NCI-H187 (cell line): ENCODE data around the gene MLIP.

Experiments used
- DNase-seq, 2 experiments: peaks; one replicate each; lab custom pipeline; 2025; lab: John Stamatoyannopoulos, UW

The MLIP gene

DNA sequence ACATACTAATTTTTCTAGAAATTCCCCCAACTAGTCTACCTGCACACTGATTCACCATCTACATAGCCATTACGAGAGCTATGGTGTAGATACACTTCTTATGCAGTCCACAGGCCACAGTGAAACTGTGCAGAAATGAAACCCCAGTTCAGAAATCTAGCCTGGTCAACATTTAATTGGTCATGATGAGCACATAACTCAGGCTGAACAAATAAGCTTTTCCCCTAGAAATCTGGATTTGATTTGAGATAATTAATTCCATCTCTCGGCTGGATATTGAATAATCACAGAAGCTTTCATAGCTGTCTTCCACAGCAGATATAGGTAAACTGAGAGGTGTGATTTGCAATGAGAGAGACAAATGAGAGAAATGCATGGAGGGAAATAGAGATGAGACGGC lies 174.4 kb downstream of the MLIP start:
- no peak for DNase-seq

DNA sequence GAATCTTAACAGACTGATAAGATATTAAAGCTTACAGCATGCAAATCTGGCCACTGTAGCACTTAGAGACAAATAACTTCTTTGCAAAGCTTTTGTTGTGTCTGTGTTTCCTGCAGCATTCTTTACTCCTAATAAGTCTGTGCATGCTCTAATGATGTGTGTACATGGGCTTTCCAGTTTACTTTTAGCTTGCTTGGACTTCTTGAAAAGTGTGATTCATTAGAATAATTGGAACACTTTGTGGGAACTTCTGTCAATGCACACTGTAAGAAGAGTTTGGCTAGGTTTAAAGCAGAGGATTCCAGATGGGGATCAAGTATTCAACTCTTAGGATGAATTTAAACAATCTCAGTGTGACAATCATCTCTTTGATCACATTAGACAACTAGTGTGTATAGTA lies 174.9 kb downstream of the MLIP start:
- no peak for DNase-seq

DNA sequence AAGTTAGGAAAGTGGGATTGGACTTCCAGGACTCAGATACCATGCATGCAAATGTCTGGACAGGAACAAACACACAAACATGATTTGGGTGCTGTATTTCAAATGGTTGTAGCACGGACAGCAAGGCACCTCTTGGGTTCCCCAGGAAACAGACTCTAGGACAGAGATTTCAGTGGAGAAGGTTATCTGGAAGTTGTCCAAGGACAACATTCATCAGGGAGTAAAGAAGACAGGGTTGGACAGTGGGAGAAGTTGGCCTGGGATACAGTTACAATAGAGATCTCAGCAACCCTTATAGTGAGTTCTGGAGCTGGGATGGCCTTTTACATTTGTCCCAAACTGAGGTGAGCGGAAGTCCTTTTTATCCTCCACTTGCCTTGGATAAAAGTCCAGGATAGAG lies 177.2 kb downstream of the MLIP start:
- DNase-seq, result no peak

DNA sequence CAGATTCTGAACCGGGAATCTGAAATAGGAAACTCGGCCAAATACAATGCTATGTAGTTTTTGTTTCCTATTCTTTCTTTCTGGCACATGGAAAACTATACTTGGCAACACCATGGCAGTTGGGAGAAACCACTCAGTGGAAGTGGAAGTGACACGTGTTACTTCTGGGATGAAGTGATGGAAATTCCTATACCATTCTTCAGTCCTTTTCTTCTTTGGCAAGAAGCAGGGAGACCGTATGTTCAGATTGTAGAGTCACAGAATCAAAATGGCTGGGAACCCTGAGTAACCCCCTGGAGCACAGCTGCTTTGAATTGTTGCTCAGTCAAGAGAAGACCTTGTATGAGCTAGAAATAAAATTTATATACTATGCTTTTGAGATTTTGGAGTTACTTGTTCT lies 178.2 kb downstream of the MLIP start:
- DNase-seq, result no peak

DNA sequence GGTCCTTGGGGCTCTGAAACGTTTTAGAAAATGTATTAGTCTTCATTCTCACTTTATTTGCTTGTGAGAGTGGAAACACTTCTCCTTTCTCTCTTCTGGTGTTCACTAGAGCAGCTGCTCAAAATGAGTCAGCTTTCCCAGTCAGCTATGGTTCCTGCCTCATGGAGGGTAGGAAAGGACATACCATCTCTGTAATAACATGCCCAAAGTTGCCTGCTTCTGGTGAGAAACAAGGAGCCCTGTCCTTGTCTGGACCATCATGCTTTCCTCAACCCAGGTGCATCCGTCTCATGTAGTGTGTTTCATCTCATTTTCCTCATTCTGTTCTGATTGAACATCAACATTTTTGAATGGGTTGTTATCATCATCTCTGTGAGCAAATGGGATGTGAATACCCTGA lies 179.9 kb downstream of the MLIP start:
- no peak for DNase-seq

DNA sequence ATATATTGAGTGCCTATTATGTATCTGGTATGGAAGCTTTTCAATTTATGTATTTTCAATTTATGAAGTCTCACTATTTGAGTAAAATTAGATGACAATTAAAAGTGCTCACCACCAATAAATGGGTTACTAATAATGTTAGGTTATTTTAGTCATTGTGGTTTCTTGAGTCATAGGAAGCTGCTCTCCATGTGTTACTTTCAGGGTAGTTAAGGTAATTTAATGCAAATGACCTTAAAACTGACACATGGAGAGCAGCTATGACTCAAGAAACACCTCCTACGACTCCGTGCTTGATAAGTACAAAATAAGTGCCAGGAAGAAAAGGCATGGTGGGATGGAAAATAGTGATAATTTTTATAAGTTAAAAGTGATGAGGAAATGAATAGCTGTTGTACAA lies 180.5 kb downstream of the MLIP start:
- no peak for DNase-seq

DNA sequence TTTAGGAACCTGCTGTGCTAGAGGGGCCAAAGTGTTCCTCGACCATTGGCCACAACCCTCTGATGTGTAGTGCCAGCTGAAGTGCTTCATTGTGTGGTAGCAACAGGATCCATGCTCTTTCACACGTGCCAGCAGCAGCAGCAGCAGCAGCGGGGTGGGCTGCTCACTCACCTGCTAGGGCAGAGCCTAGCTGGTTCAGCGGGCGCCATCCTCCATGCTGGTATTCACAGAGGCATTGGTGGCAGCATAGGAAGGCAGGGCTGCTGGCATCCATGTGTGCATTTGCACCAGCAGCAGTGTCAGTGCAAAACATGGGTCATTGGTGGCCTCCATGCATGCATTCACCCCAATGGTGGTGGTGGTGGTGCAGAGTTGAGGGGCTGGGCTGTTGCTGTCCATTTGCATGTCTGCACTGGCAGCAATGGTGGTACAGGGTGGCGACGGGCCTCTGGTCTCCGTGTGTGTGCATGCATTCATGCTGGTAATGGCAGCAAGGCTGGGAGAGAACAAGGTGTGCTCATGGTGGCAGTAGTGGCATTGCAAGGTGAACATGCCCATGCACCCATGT lies 183.8 kb downstream of the MLIP start:
- no peak for DNase-seq

DNA sequence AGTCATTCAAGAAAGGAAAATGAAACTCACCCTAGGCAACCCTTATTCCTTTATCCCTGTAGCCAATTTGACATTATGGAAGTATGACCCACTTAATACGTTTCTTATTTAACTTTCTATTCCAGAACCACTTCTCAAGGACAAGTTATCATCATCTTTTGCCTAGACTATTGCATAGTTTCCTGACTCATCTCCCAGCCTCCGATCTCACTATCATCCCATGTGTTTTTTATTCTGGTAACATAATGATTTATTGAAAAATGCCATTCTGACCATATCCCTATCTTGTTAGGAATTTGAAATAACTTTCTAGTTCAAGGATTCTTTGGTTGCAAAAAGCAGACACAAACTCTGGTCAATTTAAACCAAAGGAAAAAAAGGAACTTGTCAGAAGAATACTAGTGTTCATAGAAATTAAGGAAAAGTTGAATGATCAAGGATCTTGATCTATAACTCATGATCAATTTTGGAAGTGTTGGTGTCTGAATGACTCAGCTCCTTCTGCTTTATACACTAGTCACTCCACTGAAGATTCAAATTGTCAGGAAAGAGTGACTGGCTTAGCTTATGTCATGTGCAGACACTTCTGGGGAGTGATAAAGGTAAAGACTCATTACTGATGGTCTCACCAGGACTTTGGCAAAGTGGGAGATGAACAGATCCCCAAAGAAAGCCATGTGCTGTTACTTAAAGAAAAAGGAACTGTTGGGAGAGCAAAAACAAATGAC lies 188.5 kb downstream of the MLIP start:
- DNase-seq, result no peak

DNA sequence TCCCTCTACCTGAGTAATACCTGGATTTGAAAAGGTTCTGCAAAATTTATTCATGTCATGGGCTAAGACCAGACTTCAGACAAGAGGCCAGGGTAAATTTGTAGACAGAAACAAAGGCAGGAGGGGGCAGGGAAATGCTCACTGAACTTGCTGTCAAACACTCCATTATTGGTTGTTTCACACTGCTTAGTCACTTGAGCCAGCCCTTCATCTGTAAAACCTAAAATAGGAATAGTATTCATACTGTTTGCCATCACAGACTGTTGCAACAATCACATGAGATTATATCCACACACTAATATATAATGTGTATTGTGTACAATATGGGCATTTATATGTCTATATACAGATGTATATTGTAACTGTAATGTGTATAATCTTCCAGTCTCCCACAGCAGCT lies 190.5 kb downstream of the MLIP start:
- DNase-seq, result no peak

DNA sequence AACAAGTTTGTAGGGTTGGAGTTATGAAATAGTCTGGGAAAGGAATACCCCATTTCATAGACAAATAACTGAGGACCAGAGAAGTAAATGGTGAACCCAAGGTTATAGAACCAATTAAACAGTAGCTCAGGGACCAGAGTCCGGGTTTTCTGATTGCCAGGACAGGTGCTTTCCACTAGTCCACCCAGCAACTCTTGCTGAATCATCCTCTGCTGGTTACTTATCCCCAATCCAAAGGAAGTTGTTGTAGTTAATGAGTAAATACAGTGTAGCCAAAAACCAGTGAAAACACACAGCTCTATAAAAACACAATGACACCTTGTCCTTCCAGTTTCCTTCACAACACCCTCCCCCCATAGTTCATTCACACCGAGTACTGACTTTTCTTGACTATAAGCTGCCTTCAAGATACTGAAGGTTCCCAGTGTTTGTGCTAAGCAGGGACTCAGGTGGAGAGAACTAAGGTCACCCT lies 196.2 kb downstream of the MLIP start:
- no peak for DNase-seq

DNA sequence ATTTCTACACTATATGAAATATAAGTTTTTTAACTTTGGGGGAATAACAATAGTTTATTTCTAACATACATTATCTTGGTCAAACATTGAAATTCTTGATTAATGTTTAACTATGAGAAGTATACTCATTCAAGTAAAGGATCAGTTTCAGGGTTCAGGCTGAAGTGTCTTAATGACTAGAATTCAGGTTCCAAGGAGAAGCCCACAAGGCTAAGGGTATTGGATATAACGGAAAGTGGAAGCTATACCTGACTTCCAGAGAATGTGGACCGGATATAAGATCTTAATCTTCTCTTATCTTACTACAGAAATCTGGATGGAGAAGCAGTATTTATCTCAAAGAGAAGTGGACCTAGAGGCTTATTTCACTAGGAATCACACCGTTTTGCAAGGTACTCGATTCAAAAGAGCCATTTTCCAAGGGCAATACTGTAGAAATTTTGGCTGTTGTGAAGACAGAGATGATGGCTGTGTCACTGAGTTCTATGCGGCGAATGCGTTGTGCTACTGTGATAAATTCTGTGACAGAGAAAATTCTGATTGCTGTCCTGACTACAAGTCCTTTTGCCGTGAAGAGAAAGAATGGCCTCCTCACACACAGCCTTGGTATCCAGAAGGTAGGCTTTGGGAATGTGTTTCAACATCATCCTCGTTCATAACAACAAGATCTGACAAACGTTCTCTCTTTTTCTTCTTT lies 197.2 kb downstream of the MLIP start, which contains the start of gene TINAG:
Gene TINAG, plus strand, starts transcription at position 153 of the 697 bp plus-strand sequence. Its CDS starts 110 bp downstream, at position 263.
- DNase-seq, result no peak

DNA sequence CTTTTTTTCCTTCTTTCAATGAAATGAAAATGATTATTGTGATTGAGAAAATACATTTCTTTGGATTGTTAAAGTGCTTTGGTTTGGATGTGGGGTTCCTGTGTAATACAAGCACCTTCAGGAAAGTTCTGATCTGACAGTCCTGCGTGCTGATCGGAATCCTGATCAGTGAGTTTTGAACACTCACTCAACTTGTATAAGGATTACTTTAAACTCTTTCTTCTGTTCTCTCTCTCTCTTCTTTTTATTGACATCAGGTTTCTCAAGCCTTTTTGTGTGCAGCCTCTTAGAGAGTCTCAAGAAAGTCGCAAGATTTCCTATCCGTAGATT lies 197.7 kb downstream of the MLIP start:
- no peak for DNase-seq

DNA sequence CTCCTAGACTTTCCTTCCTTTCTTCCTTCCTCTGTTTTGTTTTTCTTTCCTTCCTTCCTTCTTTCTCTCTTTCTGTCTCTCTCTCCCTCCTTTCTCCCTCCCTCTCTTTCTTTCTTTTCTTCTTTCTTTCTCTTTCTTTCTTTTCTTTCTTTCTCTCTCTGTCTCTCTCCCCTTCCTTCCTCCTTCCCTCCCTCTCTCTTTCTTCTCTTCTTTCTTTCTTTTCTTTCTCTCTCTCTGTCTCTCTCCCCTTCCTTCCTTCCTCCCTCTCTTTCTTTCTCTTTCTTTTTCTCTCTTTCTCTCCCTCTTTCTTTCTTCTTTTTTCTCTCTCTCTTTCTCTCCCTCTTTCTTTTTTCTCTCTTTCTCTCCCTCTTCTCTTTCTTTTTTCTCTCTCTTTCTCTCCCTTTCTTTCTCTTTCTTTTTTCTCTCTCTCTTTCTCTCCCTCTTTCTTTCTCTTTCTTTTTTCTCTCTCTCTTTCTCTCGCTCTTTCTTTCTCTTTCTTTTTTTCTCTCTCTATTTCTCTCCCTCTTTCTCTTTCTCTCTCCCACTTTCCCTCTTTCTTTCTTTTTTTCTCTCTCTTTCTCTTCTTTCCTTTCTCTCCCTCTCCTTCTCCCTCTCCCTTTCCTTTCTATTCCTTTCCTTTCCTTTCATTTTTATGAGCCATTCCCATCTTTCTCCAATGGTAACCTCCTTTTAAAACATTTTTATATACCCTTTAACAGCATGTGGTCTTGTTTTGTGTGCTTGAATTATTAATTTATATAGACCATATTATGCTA lies 199.3 kb downstream of the MLIP start:
- DNase-seq, result no peak

DNA sequence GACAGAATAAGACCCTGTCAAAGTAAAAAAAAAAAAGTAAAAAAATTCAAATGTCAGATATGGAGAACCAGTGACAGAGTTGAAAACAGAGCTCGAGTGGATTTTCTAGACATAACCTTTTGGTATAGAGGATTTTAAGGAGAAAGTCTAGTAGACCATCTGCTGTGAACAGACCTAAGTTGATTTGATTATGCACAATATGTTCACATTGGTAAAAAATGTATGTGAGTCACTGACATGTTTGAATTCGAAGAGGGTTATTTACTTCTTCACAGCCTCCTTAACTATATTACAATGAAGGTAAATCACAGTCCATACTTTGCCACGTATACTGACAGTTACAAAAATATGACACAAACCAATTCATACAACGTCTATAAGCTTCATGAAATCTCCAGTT lies 204.4 kb downstream of the MLIP start:
- no peak for DNase-seq
